Measurements from ENCODE around the gene CYP21A2. TPM values are rescaled to one million over a fixed set of nuclear protein-coding genes. Genes with fewer than 3 reads are reported as not detected.
"Not testable (repeated sequence)": the region's sequence is repeated elsewhere in the genome, so short reads cannot be mapped to it uniquely, and the experiment has no call there.

Gene CYP21A2
- total and polyA plus RNA-seq, 2 of the 8 experiments (the other 6 are each of a cell fraction or from before 2014, with no cell fraction given), result 0.22 to 0.23 TPM

DNA sequence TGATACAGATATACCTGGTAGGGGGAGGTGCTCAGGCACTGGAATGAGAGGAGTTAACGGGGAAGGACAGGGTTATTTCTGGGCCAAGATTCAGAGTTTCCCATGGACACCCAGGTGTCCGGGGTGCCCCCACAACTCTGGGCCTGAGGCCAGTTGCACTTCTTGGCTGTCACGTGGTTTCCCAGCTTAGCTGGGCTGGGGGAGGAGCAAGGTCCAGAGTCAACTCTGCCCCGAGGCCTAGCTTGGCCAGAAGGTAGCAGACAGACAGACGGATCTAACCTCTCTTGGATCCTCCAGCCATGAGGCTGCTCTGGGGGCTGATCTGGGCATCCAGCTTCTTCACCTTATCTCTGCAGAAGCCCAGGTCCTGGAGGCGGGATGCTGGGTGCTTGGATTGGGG lies 23.7 kb upstream of the CYP21A2 start, which contains the start of gene C4B:
C4B (plus strand) TSS at position 249 of the 400 bp plus-strand sequence; CDS start at position 300, 51 bp downstream.
- H3K18ac ChIP-seq (ENCODE audit: extremely low read depth, low read length); H4K20me1 ChIP-seq (replicated peaks in 1 of 2; ENCODE audit: control insufficient read depth in 1 of 2, insufficient read depth in 2 of 2, low read length in 2 of 2); H3K79me2 ChIP-seq (ENCODE audit: control insufficient read depth in 1 of 2, insufficient read depth in 2 of 2, low read length in 2 of 2); H3K4me1 ChIP-seq (replicated peaks in 1 of 4; ENCODE audit: control insufficient read depth in 3 of 4, insufficient read depth in 4 of 4, low read length in 3 of 4); H3K9me3 ChIP-seq (ENCODE audit: insufficient read depth in 2 of 2, low read depth in 1 of 2, low read length in 1 of 2); CTCF ChIA-PET (ENCODE audit: partially characterized antibody); H3K4ac ChIP-seq (replicated peaks; ENCODE audit: insufficient read length, low read depth, low read length); H2BK20ac ChIP-seq (ENCODE audit: low read length); H3K14ac ChIP-seq (ENCODE audit: insufficient read length); H2BK12ac ChIP-seq (ENCODE audit: low read depth, low read length); H3K36me3 ChIP-seq (ENCODE audit: control insufficient read depth in 2 of 4, insufficient read depth in 4 of 4, low read length in 3 of 4); H2AFZ ChIP-seq (ENCODE audit: low read length); H3K9ac ChIP-seq (replicated peaks in 1 of 4; ENCODE audit: extremely low read depth in 1 of 4, low read depth in 3 of 4, low read length in 3 of 4); H2BK15ac ChIP-seq (ENCODE audit: low read length); H4K5ac ChIP-seq (ENCODE audit: insufficient read length, low read depth, low read length); H3K27me3 ChIP-seq (replicated peaks in 1 of 4; ENCODE audit: control insufficient read depth in 3 of 4, extremely low read depth in 1 of 4, insufficient read depth in 3 of 4, low read length in 3 of 4); H3K4me3 ChIP-seq (ENCODE audit: extremely low read depth in 1 of 4, insufficient read depth in 2 of 4, low read depth in 3 of 4, low read length in 4 of 4); H3K4me2 ChIP-seq (ENCODE audit: insufficient read depth in 1 of 2, low read depth in 2 of 2, low read length in 2 of 2); FAIRE-seq; H4K8ac ChIP-seq (ENCODE audit: extremely low read depth, insufficient read depth, low read length); H3K23ac ChIP-seq (ENCODE audit: insufficient read length); DNase-seq (ENCODE audit: low read depth in 1 of 2, low spot score in 2 of 2); H3K56ac ChIP-seq (replicated peaks; ENCODE audit: insufficient read length, low read depth, low read length); H3K79me1 ChIP-seq (ENCODE audit: low read depth, low read length); H3K27ac ChIP-seq (ENCODE audit: low read depth, low read length); H2AK5ac ChIP-seq (ENCODE audit: low read depth, low read length); H3K23me2 ChIP-seq (ENCODE audit: low read depth, low read length); H2BK5ac ChIP-seq (ENCODE audit: low read depth, low read length); POLR2A ChIA-PET (ENCODE audit: partially characterized antibody); H2BK120ac ChIP-seq (replicated peaks; ENCODE audit: low read depth, low read length); H4K91ac ChIP-seq (replicated peaks; ENCODE audit: insufficient read length, low read length): not testable (repeated sequence)
- WGBS, 2 experiments (ENCODE audit: extremely low coverage in 1 of 2, insufficient coverage in 1 of 2, insufficient read length in 1 of 2, insufficient replicate concordance in 2 of 2, low coverage in 1 of 2, low lambda C conversion rate in 2 of 2, missing lambda C conversion rate in 1 of 2), result no CpG with 5 or more reads among the region's 6 CpGs

DNA sequence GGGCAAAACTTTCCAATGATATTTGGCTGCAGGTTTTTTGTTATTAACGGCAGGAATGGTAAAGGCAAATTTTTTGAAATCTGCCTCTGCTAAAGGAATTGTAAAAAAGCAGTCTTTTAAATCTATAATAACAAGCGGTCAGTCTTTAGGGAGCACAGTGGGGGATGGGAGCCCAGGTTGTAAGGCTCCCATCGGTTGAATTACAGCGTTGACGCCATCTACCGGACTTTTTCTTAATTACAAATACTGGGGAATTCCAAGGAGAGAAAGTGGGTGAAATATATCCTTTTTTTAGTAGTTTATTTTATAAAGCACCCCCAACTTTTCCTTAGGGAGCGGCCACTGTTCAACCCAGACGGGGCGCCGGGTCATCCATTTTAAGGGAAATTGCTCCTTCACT lies 16.1 kb upstream of the CYP21A2 start:
- H4K5ac ChIP-seq (ENCODE audit: insufficient read length, low read depth, low read length); H3K27me3 ChIP-seq (replicated peaks in 1 of 4; ENCODE audit: control insufficient read depth in 3 of 4, extremely low read depth in 1 of 4, insufficient read depth in 3 of 4, low read length in 3 of 4); H2BK5ac ChIP-seq (ENCODE audit: low read depth, low read length); H3K4me2 ChIP-seq (ENCODE audit: insufficient read depth in 1 of 2, low read depth in 2 of 2, low read length in 2 of 2); DNase-seq (ENCODE audit: low read depth in 1 of 2, low spot score in 2 of 2); CTCF ChIA-PET (ENCODE audit: partially characterized antibody); H3K36me3 ChIP-seq (ENCODE audit: control insufficient read depth in 2 of 4, insufficient read depth in 4 of 4, low read length in 3 of 4); H3K79me2 ChIP-seq (ENCODE audit: control insufficient read depth in 1 of 2, insufficient read depth in 2 of 2, low read length in 2 of 2); H3K79me1 ChIP-seq (ENCODE audit: low read depth, low read length); H3K4ac ChIP-seq (replicated peaks; ENCODE audit: insufficient read length, low read depth, low read length); H3K27ac ChIP-seq (ENCODE audit: low read depth, low read length); H2AK5ac ChIP-seq (ENCODE audit: low read depth, low read length); H3K4me1 ChIP-seq (replicated peaks in 1 of 4; ENCODE audit: control insufficient read depth in 3 of 4, insufficient read depth in 4 of 4, low read length in 3 of 4); H3K9ac ChIP-seq (replicated peaks in 1 of 4; ENCODE audit: extremely low read depth in 1 of 4, low read depth in 3 of 4, low read length in 3 of 4); H2BK120ac ChIP-seq (replicated peaks; ENCODE audit: low read depth, low read length); H3K14ac ChIP-seq (ENCODE audit: insufficient read length); H2BK12ac ChIP-seq (ENCODE audit: low read depth, low read length); POLR2A ChIA-PET (ENCODE audit: partially characterized antibody); H3K23ac ChIP-seq (ENCODE audit: insufficient read length); H3K56ac ChIP-seq (replicated peaks; ENCODE audit: insufficient read length, low read depth, low read length); H4K8ac ChIP-seq (ENCODE audit: extremely low read depth, insufficient read depth, low read length); H2AFZ ChIP-seq (ENCODE audit: low read length); H4K91ac ChIP-seq (replicated peaks; ENCODE audit: insufficient read length, low read length); H3K18ac ChIP-seq (ENCODE audit: extremely low read depth, low read length); FAIRE-seq; H3K4me3 ChIP-seq (ENCODE audit: extremely low read depth in 1 of 4, insufficient read depth in 2 of 4, low read depth in 3 of 4, low read length in 4 of 4); H2BK20ac ChIP-seq (ENCODE audit: low read length); H4K20me1 ChIP-seq (replicated peaks in 1 of 2; ENCODE audit: control insufficient read depth in 1 of 2, insufficient read depth in 2 of 2, low read length in 2 of 2); H2BK15ac ChIP-seq (ENCODE audit: low read length); H3K23me2 ChIP-seq (ENCODE audit: low read depth, low read length); H3K9me3 ChIP-seq (ENCODE audit: insufficient read depth in 2 of 2, low read depth in 1 of 2, low read length in 1 of 2): not testable (repeated sequence)
- WGBS, 2 experiments (ENCODE audit: extremely low coverage in 1 of 2, insufficient coverage in 1 of 2, insufficient read length in 1 of 2, insufficient replicate concordance in 2 of 2, low coverage in 1 of 2, low lambda C conversion rate in 2 of 2, missing lambda C conversion rate in 1 of 2), result no CpG with 5 or more reads among the region's 10 CpGs
